Activated naive CD4-positive, alpha-beta T cell treated with anti-CD3 and anti-CD28 coated beads, Interleukin-2, amount 50 U/mL, for 16 hours (primary cell): ENCODE data around the gene SLC35E4.
"Not testable (repeated sequence)": the region's sequence is repeated elsewhere in the genome, so short reads cannot be mapped to it uniquely, and the experiment has no call there.

Source experiments
- DNase-seq: peaks from one replicate; pipeline ENCODE4 v3.0.0-alpha.2; 2020

Gene SLC35E4

GRCh38 chr22:30612789-30613188 lies 22.8 kb upstream of the SLC35E4 start:
- no peak for DNase-seq

GRCh38 chr22:30614268-30614667 lies 21.3 kb upstream of the SLC35E4 start:
- no peak for DNase-seq

- DNase-seq = no peak
These were observed 20.7 kb upstream of the SLC35E4 start for GRCh38 chr22:30614879-30615278.

GRCh38 chr22:30615543-30615954 lies 20.0 kb upstream of the SLC35E4 start:
- no peak for DNase-seq

- no peak for DNase-seq
These were observed 17.8 kb upstream of the SLC35E4 start for GRCh38 chr22:30617819-30618218.

GRCh38 chr22:30619909-30620308 lies 15.7 kb upstream of the SLC35E4 start:
- not testable (repeated sequence) for DNase-seq

- DNase-seq = no peak
These were observed 9.2 kb upstream of the SLC35E4 start for GRCh38 chr22:30626413-30626812.

- no peak for DNase-seq
These were observed 8.1 kb upstream of the SLC35E4 start for GRCh38 chr22:30627471-30627870.

- DNase-seq = no peak
These were observed 7.1 kb upstream of the SLC35E4 start for GRCh38 chr22:30628491-30628890.

- not testable (repeated sequence) for DNase-seq
These were observed 4.1 kb upstream of the SLC35E4 start for GRCh38 chr22:30631469-30631868.

- DNase-seq = peak; percentile 87
These were observed 929 bp upstream of the SLC35E4 start for GRCh38 chr22:30634471-30635233.

GRCh38 chr22:30636226-30637077 lies 871 bp downstream of the SLC35E4 start:
- peak; percentile 13 for DNase-seq

GRCh38 chr22:30637701-30638114 lies 2.1 kb downstream of the SLC35E4 start:
- no peak for DNase-seq

GRCh38 chr22:30640361-30640760 lies 4.8 kb downstream of the SLC35E4 start:
- no peak for DNase-seq

GRCh38 chr22:30640839-30641430 lies 5.4 kb downstream of the SLC35E4 start:
- DNase-seq = no peak

- DNase-seq = no peak
These were observed 7.7 kb downstream of the SLC35E4 start for GRCh38 chr22:30643055-30643875.

- no peak for DNase-seq
These were observed 11.1 kb downstream of the SLC35E4 start for GRCh38 chr22:30646518-30647160.

GRCh38 chr22:30647536-30647935 lies 12.0 kb downstream of the SLC35E4 start:
- DNase-seq = no peak

- no peak for DNase-seq
These were observed 13.2 kb downstream of the SLC35E4 start for GRCh38 chr22:30648825-30649224.

- peak; percentile 85 for DNase-seq
These were observed 13.9 kb downstream of the SLC35E4 start for GRCh38 chr22:30649430-30650007.

GRCh38 chr22:30650508-30651116 lies 15.0 kb downstream of the SLC35E4 start:
- DNase-seq = no peak
